NCI-H187 treated with DMSO at 0.1 percent for 48 hours (cell line): ENCODE measurements around the gene NUP210L.
"Not testable (repeated sequence)": the region's sequence is repeated elsewhere in the genome, so short reads cannot be mapped to it uniquely, and the experiment has no call there.

Source experiments
- DNase-seq: peaks from one replicate; lab custom pipeline; 2025; lab: John Stamatoyannopoulos, UW

The NUP210L gene

DNA sequence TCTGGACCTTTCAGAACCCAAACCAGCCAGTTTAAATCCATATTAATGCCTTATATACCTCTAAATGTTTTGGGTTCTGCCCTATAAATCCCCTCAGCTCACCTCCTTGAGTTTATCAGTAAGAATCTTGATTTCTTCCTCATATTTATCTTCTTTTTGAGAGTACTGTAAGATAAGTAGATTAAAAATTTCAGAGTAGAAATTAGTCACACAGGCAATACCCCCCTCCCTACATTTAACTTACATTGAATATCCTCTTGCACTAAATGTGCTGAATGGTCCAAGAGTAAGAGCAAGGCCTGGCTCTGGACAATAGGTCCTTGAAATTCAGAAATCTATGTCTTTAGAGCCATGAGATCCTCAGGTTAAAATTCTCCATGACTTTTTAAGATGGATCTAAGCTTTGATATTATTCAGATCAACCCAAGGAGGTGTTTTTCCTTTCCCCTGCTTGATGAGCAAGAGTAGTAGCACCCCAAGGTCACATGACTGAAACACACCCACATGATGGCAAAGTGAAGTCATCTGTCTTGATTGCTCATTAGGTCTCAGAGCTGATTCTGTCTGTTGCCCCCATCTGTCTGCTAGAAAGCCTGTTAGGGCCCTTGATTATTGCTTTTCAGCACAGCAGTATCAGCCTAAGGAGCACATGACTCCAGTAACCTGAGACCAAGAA is 15.8 kb upstream of the NUP210L start:
- DNase-seq = no peak

DNA sequence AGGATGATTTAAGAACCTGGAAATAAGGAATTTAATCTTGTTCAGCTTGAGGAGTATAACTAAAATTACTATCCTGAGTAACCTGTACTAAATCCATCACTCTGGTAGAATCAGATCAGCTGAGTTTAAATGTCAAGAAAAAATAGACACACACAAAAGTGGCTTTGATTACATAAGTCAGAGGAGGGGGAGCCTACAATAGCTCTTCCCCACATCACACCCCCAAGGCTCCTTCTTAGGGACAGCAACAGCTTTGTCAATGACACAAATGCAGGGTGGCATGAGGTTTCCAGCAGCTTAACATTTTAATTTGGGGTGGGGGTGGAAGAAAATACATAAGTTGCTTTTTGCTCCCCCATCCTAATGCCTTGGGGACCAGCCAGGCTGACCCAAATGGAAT is 12.6 kb upstream of the NUP210L start:
- DNase-seq = no peak

DNA sequence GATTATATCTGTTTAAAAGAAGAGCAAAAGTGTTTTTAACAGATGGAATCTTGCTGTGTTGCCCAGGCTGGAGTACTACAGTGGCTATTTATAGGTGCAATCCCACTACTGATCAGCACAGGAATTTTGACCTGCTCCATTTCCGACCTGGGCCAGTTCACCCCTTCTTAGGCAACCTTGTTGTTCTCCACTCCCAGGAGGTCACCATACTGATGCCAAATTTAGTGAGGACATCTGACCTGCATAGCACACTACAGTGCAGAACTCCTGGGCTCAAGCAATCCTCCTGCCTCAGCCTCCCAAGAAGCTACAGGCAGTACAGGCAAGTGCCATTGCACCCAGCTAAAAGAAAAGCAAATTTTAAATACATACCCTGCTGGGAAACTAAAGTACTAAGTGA is 11.3 kb upstream of the NUP210L start:
- DNase-seq = no peak

DNA sequence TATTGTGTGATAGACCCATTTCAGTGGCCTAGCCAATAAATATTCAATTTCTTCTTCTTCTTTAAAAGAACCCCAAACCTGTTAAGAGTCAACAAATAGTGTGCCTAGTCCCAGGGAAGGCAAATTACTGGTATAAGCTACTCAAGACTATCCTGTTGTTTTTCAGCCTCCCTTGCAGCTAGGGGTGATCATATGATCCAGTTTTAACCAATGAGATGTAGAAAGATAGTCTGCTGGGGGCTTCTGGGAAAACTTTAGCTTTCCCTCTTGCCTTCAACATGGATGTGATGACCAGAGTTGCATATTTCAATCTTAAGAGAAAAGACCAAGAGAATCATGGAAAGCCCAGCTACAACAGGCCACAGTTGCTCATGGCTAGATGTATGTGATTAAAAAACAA is 4.7 kb upstream of the NUP210L start:
- DNase-seq = no peak

DNA sequence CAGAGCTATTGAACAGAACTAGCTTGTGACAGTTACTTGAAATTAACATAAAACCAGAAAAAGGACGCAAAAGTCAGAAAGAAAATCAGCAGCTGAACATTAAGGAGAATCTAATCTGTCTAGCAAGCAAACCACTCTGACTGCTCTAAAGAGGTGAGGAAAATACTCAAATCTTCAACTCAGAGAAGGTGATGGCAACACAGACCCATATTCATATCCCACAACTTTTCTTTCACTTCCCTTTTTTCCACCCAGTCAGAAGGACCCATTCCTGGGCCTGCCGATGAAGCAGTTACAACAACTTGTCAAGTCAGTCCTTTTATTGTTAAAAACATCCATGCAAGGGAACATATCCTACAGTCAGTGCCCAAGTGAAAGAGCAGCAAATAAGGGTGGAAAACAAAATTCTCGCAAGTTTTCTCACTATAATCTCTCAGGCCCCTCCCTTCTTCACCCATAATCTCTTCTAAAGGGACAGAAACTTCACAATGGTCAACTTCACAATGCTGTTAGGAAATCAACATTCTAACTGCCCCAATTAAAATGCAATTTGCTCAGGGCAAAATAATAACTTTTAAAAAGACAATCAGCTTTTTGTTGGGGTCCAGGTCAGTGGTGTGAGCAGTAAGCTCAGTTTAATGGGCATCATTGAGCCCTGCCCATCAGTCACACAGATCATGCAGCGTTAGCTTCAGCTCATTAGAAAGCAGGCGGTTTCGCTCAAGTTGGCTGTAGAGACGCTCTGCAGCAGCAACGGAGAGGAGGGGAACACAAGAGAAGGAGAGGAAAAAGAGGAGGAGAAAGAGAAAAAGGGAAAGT is 3.6 kb upstream of the NUP210L start:
- no peak for DNase-seq

DNA sequence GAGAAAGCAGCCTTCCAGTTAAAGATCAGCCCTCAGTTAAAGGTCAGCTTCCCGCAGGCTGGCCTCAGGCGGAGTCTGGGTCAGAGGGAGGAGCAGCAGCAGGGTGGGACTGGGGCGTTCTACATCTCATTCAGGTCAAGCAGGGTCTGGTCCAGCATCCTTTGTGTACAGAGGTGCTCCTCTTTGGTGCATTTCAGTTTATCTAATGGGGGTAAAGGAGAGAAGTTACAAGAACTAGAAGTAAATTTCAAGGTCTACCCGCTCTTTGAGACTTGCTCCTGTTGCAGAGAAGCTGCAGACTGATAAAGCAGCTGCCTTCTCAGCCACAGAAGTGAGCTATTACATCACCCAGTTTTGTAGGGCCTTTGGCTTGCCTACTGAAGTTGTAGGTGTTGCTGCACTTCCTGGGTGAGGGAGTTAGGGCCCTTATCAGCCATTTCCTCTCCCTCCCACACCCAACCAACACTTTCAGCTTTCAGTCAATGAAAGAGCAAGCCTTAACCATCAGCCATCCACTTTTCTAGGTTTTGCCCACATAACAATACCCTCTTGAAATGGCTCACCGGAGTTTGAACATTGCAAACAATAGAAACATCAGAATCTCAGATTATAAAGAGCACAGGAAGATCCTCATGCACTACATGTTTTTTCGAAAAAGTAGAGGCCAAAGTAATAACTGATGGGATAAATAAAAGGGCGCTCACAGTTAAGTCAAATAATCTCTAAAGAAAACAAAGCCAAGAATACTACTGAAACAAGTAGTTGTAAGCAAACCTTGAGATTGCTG is 2.8 kb upstream of the NUP210L start:
- DNase-seq = no peak

DNA sequence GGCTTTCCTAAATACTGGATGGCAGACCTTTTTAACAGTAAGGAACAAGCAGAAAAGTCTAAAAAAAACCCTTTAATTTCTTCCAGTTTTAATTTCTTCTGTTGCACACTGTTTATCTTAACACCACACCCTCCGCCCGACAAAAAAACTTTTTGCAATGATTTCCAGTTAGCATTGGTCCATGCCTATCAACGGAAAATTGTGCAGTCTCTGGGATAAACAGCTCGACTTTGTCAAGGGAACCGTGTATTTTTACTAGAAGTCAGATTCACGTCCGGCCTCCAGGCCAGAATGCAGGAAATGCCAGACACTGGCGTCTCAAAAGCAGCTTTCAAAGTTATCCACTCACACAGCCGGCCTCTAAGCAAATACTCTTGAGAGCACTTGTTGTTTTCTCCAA is 378 bp upstream of the NUP210L start:
- no peak for DNase-seq

DNA sequence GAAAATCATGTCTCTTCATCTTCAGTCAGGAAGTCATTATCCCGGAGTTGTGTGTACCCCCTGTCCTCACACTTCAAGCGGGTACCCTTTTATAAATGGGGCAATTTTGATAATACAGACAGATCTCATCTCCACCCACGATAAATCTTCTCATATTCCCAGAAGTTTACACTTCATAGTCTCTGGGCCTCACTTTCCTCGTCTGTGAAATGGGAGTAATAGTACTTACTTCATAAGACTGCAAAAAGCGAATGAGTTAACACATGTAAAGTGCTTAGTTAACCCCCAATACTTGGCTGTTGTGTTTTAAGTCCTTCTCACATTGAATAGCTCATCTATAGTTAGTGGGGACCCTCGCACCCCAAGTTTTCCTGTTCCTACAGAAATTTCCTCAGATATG is 820 bp downstream of the NUP210L start:
- no peak for DNase-seq

DNA sequence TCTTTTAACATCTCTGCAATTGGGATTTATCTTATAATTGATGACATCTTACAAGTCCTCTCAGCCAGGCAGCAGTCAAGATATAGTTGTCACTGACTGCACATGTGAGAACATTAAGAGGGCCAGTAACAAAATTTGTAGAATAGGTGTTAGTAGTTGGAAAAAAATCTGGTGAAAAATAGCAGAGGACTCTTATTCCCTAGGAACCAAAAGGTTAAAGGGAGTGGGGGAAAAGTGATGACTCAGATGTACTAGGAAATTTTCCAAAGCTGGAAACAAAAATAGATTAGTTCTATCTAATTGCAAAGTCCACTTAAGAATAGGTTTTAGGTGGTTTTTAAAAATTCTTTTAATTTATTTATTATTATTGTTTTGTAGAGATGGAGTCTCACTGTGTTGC is 3.6 kb downstream of the NUP210L start:
- DNase-seq = no peak

DNA sequence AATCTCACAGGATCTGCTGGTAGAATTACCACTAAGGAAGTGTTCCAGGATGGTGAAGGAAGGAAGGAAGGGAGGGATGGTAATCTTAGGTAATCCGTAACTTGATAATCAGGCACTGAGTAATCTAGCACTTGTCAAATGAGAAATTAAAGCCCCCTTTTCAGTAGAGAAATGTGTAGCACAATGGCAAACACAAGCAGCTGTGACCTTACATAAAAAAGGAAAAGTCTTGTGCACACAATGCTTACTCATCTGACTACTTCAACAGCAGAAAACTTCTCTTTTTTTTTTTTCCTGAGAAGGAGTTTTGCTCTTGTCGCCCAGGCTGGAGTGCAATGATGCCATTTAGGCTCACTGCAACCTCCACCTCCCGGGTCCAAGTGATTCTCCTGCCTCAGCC is 6.1 kb downstream of the NUP210L start:
- DNase-seq = no peak

DNA sequence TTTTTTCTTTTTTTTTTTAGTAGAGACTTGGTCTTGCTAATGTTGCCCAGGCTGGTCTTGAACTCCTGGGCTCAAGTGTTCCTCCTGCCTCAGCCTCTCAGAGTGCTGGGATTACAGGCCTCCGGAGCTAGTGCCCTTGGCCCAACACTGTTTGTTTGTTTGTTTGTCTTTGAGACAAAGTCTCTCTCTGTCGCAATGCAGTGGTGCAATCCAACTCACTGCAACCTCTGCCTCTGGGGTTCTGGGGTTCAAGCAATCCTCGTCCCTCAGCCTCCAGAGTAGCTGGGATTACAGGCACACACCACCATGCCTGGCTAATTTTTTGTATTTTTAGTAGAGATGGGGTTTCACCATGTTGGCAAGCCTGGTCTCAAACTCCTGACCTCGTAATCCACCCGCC is 7.4 kb downstream of the NUP210L start:
- DNase-seq = not testable (repeated sequence)

DNA sequence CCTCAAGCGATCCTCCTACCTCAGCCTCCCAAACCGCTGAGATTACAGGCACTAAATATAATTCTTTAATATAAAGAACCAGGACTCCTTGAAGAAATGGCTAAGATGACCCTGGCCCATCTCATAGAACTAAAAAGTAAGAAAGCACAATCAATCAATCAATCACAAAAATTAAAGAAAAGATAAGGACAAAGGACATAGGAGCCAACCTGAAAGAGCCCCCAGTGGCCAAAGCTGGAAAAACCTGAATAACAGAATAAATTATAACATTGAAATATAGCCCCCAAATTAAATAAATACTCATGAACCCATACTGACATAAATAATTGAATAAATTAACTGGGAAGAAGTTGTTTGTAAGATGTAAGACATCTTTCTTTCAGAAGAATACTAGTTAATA is 8.9 kb downstream of the NUP210L start:
- no peak for DNase-seq

DNA sequence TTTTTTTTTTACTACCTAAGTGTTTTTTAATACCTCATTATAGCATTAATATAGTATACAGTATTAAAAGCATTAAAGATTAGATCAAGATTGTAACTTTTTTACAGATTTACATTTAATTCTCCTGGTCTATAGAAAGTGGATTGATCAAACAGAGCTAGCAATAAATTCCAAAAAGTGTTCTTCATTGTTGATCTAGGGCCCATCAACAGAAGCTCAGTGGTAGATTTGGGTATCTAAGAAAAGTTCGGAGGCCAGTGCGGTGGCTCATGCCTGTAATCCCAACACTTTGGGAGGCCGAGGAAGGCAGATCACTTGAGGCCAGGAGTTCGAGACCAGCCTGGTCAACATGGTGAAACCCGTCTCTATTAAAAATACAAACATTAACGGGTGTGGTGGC is 12.5 kb downstream of the NUP210L start:
- DNase-seq = no peak

DNA sequence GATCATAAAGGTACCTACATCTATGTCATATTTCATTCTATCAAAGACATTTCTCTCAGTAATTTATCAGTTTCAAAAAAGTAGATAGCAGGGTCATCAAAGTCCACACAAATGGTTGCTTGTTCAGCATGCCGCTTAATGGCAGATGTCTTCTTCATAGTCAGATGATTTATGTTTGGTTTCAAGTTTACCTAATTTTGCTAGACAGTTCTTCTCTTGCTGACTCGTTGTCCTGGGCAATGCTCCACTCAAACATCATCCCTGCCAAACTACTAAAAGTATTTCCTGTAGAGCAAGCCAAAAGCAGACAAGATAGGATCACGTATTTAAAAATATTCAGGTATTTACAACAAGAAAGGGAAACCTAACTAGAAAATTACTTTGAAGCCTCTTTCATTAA is 13.6 kb downstream of the NUP210L start:
- DNase-seq = no peak

DNA sequence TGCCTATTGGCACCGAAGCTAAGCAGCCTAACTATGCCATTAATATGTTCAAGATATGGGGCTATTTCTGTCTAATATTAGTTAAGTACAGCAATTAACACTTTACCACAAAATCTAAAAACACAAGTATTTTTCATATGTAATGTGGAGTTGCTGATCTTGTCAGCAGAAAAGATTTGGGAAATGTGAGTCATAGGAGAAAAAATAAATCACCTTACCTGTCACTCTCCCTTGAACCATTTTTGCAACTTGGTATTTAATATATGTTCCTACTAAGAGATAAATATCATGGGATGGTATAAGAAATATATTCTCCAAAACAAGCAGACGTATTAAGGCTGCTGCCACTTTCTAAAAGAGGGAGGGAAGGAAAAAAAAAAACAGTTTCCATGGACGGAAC is 17.0 kb downstream of the NUP210L start:
- DNase-seq = no peak

DNA sequence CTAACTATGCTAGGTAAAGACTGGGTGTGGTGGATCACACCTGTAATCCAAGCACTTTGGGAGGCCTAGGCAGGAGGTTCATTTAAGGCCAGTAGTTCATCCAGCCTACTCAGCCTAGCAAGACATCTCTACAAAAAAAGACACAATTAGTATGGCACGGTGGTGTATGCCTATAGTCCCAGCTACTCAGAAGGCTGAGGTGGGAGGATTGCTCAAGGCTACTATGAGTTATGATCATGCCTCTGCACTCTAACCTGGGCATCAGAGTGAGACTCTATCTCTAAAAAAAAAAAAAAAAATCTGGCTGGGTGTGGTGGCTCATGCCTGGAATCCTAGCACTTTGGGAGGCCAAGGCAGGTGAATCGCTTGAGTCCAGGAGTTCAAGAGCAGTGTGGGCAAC is 21.6 kb downstream of the NUP210L start:
- no peak for DNase-seq

DNA sequence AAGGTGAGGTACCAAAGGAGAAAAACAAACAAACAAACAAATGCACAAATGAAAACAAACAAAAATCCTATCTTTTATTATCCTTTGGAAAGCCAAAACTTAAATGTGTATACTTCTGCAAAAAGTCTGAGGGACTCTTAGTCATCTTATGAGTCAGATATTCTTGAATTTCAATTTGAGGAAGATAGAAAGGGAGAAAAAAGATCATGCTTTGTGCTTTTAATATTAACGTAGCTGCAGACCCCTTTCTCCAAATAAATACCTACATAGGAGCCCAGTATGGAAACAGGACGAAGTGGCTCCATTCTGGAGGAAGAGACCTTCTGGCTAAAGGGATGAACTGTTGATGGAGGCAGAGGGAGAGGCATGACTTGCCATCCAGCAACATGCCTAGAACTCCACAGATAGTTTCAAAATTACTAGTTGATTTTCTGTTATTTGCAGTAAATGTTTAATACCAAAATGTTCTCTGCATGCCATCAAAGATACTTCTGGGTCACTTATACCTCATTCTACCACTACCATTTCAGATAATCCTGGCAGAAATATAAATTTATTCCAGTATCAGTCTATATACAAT is 25.4 kb downstream of the NUP210L start:
- no peak for DNase-seq

DNA sequence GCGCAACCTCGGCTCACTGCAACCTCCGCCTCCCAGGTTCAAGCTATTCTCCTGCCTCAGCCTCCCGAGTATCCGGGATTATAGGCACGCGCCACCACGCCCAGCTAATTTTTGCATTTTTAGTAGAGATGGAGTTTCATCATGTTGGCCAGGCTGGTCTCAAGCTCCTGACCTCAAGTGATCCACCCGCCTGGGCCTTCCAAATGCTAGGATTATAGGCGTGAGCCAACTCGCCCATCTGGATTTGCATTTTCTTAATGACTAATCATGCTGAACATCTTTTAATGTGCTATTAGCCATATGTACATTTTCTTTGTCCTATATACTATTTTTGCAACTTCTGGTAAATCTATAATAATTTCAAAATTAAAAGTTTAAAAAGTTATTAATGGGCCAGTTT is 31.7 kb downstream of the NUP210L start:
- DNase-seq = not testable (repeated sequence)

DNA sequence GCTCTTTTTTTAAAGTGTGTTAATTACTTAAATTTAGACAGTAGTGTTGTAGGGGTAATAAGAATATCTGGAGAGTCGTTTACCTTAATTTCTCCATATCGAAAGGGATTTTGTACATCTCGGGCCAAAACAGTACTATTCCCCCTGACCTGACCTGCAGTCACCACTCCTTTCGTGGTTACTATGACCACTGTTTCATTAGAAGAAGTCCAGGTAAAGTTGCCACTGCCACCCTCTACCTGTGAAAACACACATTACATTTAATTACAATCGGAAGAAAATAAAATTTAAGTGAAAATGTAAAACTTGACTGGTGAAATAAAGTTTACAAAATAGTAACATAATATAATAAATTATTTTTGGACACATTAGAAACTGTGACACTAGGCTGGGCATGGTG is 37.2 kb downstream of the NUP210L start:
- DNase-seq = no peak

DNA sequence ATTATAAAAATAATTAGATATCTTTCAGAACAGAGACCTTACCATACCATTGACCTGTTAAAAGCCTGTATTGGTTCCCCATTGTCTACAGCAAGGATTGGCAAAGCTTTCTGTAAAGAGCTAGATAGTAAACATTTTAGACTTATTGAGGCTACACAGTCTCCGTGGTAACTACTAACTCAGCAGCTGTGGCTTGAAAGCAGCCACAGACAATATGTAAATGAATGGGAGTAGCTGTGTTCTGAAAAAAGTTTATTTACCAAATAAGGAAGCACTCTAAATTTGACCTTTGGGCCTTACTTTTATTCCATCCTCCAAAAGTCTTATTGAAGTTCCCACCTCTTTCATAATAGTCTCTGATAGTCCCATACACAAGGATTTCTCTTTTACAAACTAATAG is 39.7 kb downstream of the NUP210L start:
- no peak for DNase-seq

DNA sequence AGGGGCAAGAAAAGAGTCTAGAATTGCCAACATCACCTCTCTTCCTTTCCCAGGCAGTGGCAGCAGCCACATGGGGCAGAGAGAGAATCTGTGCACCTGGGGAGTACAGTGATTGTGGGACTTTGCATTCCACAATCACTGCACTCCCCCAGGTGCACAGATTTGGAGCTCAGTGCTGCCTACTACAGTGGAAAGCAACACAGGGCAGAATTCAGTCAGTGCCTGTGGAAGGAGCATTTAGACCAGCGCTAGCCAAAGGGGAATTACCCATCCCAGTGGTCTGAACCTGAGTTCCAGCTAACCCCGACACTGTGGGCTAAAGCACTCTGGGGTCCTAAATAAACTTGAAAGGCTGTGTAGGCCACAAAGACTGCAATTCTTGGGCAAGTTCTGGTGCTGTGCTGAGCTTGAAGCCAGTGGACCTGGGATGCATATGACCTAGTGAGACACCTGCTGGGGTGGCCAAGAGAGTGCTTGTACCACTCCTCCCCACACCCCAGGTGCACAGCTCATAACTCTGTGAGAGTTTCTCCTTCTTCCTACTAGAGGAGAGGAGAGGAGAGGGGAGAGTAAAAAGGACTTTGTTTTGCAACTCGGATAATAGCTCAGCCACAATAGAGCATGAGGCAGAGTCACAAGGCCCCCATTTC is 50.3 kb downstream of the NUP210L start:
- no peak for DNase-seq

DNA sequence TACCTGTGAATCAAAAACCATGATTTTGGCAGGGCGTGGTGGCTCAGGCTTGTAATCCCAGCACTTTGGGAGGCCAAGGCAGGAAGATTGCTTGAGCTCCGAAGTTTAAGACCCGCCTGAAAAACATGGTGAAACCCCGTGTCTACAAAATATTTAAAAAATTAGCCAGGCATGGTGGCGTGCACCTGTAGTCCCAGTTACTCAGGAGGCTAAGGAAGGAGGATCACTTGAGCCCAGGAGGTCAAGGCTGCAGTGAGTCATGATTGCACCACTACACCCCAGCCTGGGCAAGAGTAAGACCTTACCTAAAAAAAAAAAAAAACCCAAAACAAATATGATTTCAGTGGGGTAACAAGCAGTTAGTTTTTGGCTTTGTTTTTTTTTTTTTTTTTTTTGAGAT is 54.7 kb downstream of the NUP210L start:
- DNase-seq = not testable (repeated sequence)
